Neural crest cell (in vitro differentiated cells): ENCODE results near the gene COL4A1. TPM values are rescaled to one million over a fixed set of nuclear protein-coding genes. Genes with fewer than 3 reads are reported as not detected.

ENCODE experiments used
- DNase-seq: peaks from one replicate; pipeline ENCODE4 v3.0.0; 2021; ENCODE audit warnings: low read depth, mixed read lengths, low spot score
- H3K27ac Mint-ChIP-seq: one replicate; pipeline ENCODE4 v1.8.0; 2021; ENCODE audit warnings: mild to moderate bottlenecking, mixed read lengths; ENCODE audit not compliant: unreplicated experiment
- H3K27me3 Mint-ChIP-seq: 2 replicates; pipeline ENCODE4 v1.8.0; 2021; ENCODE audit warnings: low read depth, mild to moderate bottlenecking, mixed read lengths
- H3K36me3 Mint-ChIP-seq: 2 replicates; pipeline ENCODE4 v1.8.0; 2021; ENCODE audit warnings: low read depth, mild to moderate bottlenecking, mixed read lengths
- H3K4me1 Mint-ChIP-seq: 2 replicates; pipeline ENCODE4 v1.8.0; 2021; ENCODE audit warnings: mixed read lengths
- H3K4me3 Mint-ChIP-seq: one replicate; pipeline ENCODE4 v1.8.0; 2021; ENCODE audit warnings: mild to moderate bottlenecking, mixed read lengths
- H3K9me3 Mint-ChIP-seq: 2 replicates; pipeline ENCODE4 v1.8.0; 2021; ENCODE audit warnings: mixed read lengths
- CTCF ChIP-seq: fragments of 200-600 bp; sonication (generic); conservative IDR thresholded peaks from 2 replicates; pipeline ENCODE4 v1.5.0; 2021; ENCODE audit warnings: antibody characterized with exemption, mild to moderate bottlenecking
- microRNA-seq: library from miRNA; unstranded; fragments of <30 nt; microRNA quantifications from one replicate; pipeline ENCODE4, GENCODE V29; 2020
- total RNA-seq: library from RNA; stranded (reverse); gene quantifications from 2 replicates; pipeline ENCODE4 v1.2.1, GENCODE V29; 2021

Gene COL4A1
- total RNA-seq, 1 donor from 2014 or later: 65.5 TPM

GRCh38 chr13:110103026-110103425 lies 203.9 kb downstream of the COL4A1 start:
- Mint-ChIP-seq H3K36me3 (peaks cover 15% of the 10 kb centered on the region), H3K27me3 (no peaks in the 10 kb centered on the region), H3K4me3 (no peak overlapping the region), H3K27ac (no peak overlapping the region), H3K4me1 (no peaks in the 10 kb centered on the region), H3K9me3 (peaks cover 11% of the 10 kb centered on the region)
- no peak for TF ChIP-seq CTCF
- DNase-seq: no peak

DNA sequence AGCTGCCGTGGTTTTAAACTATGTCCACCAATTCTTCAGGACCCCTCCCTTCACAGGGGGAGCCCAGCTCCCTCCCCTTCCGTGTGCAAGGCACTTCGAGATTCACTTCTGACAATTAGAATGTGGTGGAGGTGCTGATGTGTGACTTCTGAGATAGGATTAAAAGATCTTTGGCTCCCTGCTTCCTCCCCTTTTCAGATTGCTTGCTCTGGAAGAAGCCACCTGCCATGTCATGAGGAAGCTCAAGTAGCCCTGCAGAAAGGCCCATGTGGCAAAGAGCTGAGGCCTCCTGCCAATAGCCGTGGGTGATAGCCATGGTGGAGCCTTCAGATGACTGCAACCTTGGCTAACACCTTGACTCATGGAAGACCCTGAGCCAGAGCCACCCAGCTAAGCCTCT lies 204.9 kb downstream of the COL4A1 start:
- peaks cover 5% of the 10 kb centered on the region for H3K4me1 Mint-ChIP-seq
- no peak for TF ChIP-seq CTCF
- peaks cover 15% of the 10 kb centered on the region for H3K36me3 Mint-ChIP-seq
- DNase-seq: no peak
- no peaks in the 10 kb centered on the region for H3K27me3 Mint-ChIP-seq
- H3K9me3 Mint-ChIP-seq: peaks cover 11% of the 10 kb centered on the region
- no peak overlapping the region for H3K27ac Mint-ChIP-seq
- no peak overlapping the region for H3K4me3 Mint-ChIP-seq

DNA sequence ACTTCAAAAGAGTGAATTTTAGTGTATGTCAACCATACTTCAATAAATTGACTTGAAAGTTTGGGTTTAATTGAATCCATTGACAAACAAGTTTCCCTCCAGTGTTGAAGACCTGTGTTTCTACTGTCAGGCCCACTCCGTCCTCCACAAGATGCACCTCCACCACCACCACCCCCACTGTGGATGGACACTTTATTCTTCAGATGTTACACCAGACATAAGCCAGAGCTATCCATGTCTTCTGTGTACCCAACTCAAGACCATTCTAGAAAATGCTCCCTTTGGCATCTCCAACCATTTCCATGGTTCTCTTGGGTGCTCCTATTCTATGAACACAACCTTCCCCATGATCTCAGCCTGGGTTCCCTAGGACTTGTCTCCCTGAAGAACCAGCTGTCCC lies 207.0 kb downstream of the COL4A1 start:
- no peak overlapping the region for H3K27ac Mint-ChIP-seq
- no peak overlapping the region for H3K4me3 Mint-ChIP-seq
- no peak for TF ChIP-seq CTCF
- H3K4me1 Mint-ChIP-seq: peaks cover 7% of the 10 kb centered on the region
- peaks cover 11% of the 10 kb centered on the region for H3K9me3 Mint-ChIP-seq
- no peak for DNase-seq
- H3K27me3 Mint-ChIP-seq: no peaks in the 10 kb centered on the region
- peaks cover 15% of the 10 kb centered on the region for H3K36me3 Mint-ChIP-seq

Small RNA genes within 50 kb of the gene (microRNA-seq; reads per million reads assigned to microRNA genes)
- gene MIR8073: not detected

Other genes starting within 250 kb of the COL4A1 start
- gene COL4A2, start 127 bp upstream of the COL4A1 start, total RNA-seq: 159 and 164 TPM in 2 replicates